ENCODE measurements around the gene NLGN1. TPM values are rescaled to one million over a fixed set of nuclear protein-coding genes. Genes with fewer than 3 reads are reported as not detected.

Gene NLGN1
- total RNA-seq, 4 donors from 2014 or later: 2.2 to 5.8 (median 3.0) TPM

DNA sequence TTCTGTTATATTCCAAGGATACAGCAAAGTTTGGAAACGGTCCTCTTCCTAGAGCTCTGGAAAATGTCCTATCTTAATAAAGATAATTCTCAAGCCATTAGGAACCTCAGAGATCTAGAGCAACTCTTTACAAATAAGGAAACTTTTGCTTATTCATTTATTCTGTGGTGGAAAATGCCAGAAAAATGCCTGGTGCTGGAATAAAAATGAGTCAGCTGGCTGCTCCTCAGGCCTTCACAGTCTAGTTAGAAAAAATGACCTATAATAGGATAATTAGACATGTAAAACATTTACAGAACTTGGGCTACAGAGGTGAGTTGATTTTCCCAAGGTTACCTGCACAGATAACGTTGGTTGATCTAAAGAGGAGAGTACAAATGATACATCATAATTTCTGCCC, 372.5 kb downstream of the NLGN1 start:
- 86% methylated on average over 2 of the region's 2 CpGs for WGBS
- H3K36me3 ChIP-seq: no peaks in the 10 kb centered on the region
- H3K4me1 ChIP-seq: no peaks in the 10 kb centered on the region
- no peak overlapping the region for H3K4me3 ChIP-seq
- H3K9me3 ChIP-seq: no peaks in the 10 kb centered on the region
- TF ChIP-seq POLR2A (IDR thresholded peaks at IDR 0.05): no peak
- TF ChIP-seq EP300 (IDR thresholded peaks at IDR 0.05): no peak
- TF ChIP-seq, protein P1, sequence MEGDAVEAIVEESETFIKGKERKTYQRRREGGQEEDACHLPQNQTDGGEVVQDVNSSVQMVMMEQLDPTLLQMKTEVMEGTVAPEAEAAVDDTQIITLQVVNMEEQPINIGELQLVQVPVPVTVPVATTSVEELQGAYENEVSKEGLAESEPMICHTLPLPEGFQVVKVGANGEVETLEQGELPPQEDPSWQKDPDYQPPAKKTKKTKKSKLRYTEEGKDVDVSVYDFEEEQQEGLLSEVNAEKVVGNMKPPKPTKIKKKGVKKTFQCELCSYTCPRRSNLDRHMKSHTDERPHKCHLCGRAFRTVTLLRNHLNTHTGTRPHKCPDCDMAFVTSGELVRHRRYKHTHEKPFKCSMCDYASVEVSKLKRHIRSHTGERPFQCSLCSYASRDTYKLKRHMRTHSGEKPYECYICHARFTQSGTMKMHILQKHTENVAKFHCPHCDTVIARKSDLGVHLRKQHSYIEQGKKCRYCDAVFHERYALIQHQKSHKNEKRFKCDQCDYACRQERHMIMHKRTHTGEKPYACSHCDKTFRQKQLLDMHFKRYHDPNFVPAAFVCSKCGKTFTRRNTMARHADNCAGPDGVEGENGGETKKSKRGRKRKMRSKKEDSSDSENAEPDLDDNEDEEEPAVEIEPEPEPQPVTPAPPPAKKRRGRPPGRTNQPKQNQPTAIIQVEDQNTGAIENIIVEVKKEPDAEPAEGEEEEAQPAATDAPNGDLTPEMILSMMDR (IDR thresholded peaks at IDR 0.05): no peak
- TF ChIP-seq POLR2AphosphoS5 (IDR thresholded peaks at IDR 0.05): no peak
- no peaks in the 10 kb centered on the region for H3K27me3 ChIP-seq
- H3K27ac ChIP-seq: no peak overlapping the region
- no peak for DNase-seq (ENCODE audit: low spot score in 2 of 2)

DNA sequence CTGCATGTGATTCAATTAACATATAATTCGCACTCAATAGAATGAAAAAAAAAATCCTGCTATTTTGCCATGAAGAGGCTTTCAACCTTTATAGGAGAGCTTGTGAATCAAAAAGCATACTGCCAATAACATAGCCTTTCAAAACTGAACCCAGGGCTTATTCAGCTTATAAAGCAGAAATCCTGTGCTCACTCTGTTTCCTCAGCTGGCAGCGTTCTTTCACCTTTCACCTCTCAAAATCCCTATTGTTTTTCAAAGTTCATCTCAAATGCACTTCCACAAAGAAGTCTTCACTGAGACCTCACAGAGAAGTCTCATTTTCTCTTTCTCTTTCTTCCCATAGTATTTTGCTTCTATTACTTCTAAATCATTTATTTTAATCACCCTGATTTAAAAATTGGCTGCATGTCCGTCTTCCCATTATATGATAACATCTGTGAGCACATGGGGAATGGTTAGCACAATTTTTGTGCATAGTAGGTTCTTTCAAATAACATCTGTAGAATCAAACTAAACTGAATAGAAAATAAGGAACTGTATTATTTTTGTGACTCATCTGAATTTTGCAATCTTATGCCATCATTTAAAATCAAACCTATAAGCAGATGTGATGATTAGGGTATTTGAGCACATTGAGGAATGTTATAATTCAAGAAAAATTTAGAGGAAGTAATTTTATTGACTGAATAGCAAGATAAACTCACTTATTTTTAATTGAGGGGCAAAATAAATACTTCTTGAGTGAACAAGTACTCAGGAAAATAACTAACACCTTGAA, 373.4 kb downstream of the NLGN1 start:
- no peak for TF ChIP-seq POLR2AphosphoS5 (IDR thresholded peaks at IDR 0.05)
- no peak for TF ChIP-seq EP300 (IDR thresholded peaks at IDR 0.05)
- TF ChIP-seq, protein P1 (IDR thresholded peaks at IDR 0.05): no peak
- H3K36me3 ChIP-seq: no peaks in the 10 kb centered on the region
- H3K27me3 ChIP-seq: no peaks in the 10 kb centered on the region
- no peaks in the 10 kb centered on the region for H3K9me3 ChIP-seq
- H3K4me1 ChIP-seq: no peaks in the 10 kb centered on the region
- WGBS: 78% methylated on average over 3 of the region's 3 CpGs
- H3K4me3 ChIP-seq: no peak overlapping the region
- no peak for DNase-seq (ENCODE audit: low spot score in 2 of 2)
- no peak overlapping the region for H3K27ac ChIP-seq

DNA sequence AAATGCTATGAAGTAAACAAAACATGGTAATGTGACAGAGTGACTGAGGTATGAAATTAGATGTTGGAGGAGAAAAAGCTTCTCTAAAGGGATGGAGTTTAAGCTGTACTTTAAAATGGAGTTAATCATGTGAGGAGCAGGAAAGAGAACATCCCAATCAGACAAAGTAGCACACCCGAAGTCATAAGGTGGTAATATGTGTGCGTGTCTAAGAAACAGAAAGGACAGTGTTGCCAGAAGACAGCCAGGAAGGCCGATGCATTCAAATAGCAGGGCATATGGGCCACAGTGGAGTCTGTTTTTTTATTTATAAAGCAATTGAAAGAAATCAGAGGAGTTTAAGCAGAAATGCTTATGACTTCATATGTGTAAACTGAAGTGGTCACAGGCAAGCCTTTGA, 376.3 kb downstream of the NLGN1 start:
- Histone ChIP-seq H3K4me1 (no peaks in the 10 kb centered on the region), H3K4me3 (no peak overlapping the region), H3K9me3 (no peaks in the 10 kb centered on the region), H3K27ac (no peak overlapping the region), H3K27me3 (no peaks in the 10 kb centered on the region), H3K36me3 (no peaks in the 10 kb centered on the region)
- DNase-seq (ENCODE audit: low spot score in 2 of 2): no peak
- 78% methylated on average over 3 of the region's 3 CpGs for WGBS
- TF ChIP-seq POLR2A (IDR thresholded peaks at IDR 0.05) (no peak), POLR2AphosphoS5 (IDR thresholded peaks at IDR 0.05) (no peak), EP300 (IDR thresholded peaks at IDR 0.05) (no peak)
- TF ChIP-seq, protein P1 (IDR thresholded peaks at IDR 0.05): no peak

DNA sequence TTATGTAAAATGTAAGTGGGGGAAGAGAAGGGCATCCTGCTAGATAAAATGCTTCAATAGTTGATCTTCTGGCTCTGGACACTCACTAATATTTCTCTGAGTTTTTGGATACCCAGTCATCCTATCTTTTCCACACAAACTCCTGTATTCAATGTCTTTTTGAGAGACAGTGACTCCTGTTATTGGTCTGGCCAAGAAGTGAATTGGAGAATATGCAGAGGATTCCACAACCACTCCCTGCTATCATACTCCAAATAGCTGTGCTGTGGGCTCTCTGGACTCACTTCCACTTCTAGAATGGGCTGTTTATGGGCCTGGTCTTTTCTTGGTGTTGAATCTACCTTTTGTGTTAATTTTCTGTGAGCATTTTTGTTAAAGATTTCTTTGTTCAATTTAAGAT, 376.8 kb downstream of the NLGN1 start:
- no peaks in the 10 kb centered on the region for H3K9me3 ChIP-seq
- TF ChIP-seq, protein P1 (IDR thresholded peaks at IDR 0.05): no peak
- TF ChIP-seq POLR2AphosphoS5 (IDR thresholded peaks at IDR 0.05) (no peak), EP300 (IDR thresholded peaks at IDR 0.05) (no peak), POLR2A (IDR thresholded peaks at IDR 0.05) (no peak)
- DNase-seq (ENCODE audit: low spot score in 2 of 2): no peak

DNA sequence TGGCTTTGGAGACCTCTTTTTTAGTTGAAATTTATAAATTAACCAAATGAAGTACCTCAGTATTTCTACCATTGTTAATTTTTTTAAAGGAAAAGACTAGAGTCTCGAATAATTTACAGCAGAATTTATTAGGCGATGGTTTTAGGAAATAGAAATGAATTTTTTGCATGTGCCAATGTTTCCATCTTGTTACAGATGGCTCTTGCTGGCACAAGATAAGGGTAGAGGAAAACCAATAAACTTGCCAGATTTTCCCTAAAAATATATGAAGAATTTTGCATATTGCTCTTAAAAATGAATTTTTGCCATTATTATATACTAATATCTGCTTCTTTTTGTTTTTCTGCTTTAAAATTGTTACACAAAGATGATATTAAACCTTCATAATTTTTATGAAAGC, 380.7 kb downstream of the NLGN1 start:
- H3K27ac ChIP-seq: no peak overlapping the region
- no peaks in the 10 kb centered on the region for H3K4me1 ChIP-seq
- TF ChIP-seq EP300 (IDR thresholded peaks at IDR 0.05): no peak
- no peak for TF ChIP-seq POLR2A (IDR thresholded peaks at IDR 0.05)
- no peak for TF ChIP-seq POLR2AphosphoS5 (IDR thresholded peaks at IDR 0.05)
- TF ChIP-seq, protein P1 (IDR thresholded peaks at IDR 0.05): no peak
- H3K27me3 ChIP-seq: no peaks in the 10 kb centered on the region
- H3K4me3 ChIP-seq: no peak overlapping the region
- 76% methylated on average over 2 of the region's 2 CpGs for WGBS
- no peaks in the 10 kb centered on the region for H3K9me3 ChIP-seq
- no peak for DNase-seq (ENCODE audit: low spot score in 2 of 2)
- H3K36me3 ChIP-seq: no peaks in the 10 kb centered on the region

More for the DNA sequence above, 376.8 kb downstream of the NLGN1 start:
- no peaks in the 10 kb centered on the region for H3K36me3 ChIP-seq
- no peaks in the 10 kb centered on the region for H3K27me3 ChIP-seq
- H3K4me3 ChIP-seq: no peak overlapping the region
- H3K4me1 ChIP-seq: no peaks in the 10 kb centered on the region
- no peak overlapping the region for H3K27ac ChIP-seq

All from suprapubic skin (tissue), 4 donors.